Left lung (tissue), 10 donors: ENCODE measurements around the gene ISG20. TPM values are rescaled to one million over a fixed set of nuclear protein-coding genes. Genes with fewer than 3 reads are reported as not detected.

ENCODE experiments used
- ATAC-seq: fragments of 200-7000 bp; cut with Tn5 transposase; one replicate; pipeline ENCODE4 v1.9.1; 2020; ENCODE audit warnings: moderate library complexity
- DNase-seq, 4 donors: peaks; one replicate each; pipeline ENCODE4 v3.0.0-alpha.2; 2013 to 2020
- H3K27ac ChIP-seq, 2 donors: fragments of 200-600 bp; sonication (generic) in 1 of 2; one replicate each; pipeline versions ENCODE4 v1.5.0 to v1.8.0; 2020 to 2021
- H3K27me3 ChIP-seq, 2 donors: fragments of 200-600 bp; sonication (generic) in 1 of 2; one replicate each; pipeline versions ENCODE4 v1.5.0 to v1.8.0; 2020 to 2021
- H3K36me3 ChIP-seq, 2 donors: fragments of 200-600 bp; sonication (generic) in 1 of 2; one replicate each; pipeline versions ENCODE4 v1.5.0 to v1.8.0; 2020 to 2021
- H3K4me1 ChIP-seq, 2 donors: fragments of 200-600 bp; one replicate each; pipeline ENCODE4 v1.8.0; 2021
- H3K4me3 ChIP-seq, 2 donors: fragments of 200-600 bp; sonication (generic) in 1 of 2; one replicate each; pipeline versions ENCODE4 v1.5.0 to v1.8.0; 2020 to 2021; ENCODE audit warnings: mild to moderate bottlenecking in 1 of 2
- H3K9me3 ChIP-seq, 2 donors: fragments of 200-600 bp; sonication (generic) in 1 of 2; one replicate each; pipeline versions ENCODE4 v1.5.0 to v1.8.0; 2020 to 2021
- CTCF ChIP-seq, 2 donors: fragments of 200-600 bp; sonication (generic) in 1 of 2; IDR thresholded peaks; one replicate each; pipeline versions ENCODE4 v1.5.0 to v1.8.0; 2021; ENCODE audit warnings: antibody characterized with exemption in 2 of 2
- intact Hi-C, 2 donors: fragments of 100-400 bp; cut with DNase I; formaldehyde crosslinking; loops; one replicate each; pipeline versions ENCODE4 v1.11.2 to v1.14.2; 2022
- polyA plus RNA-seq, 6 donors: library from polyadenylated mRNA; unstranded; fragments of 120-200 nt; gene quantifications; one replicate each; pipeline ENCODE4 v1.2.1, GENCODE V29; 2013; ENCODE audit not compliant: insufficient read length in 6 of 6
- total RNA-seq, 2 donors: library from RNA; stranded (reverse); fragmentation: NEBNext Ultra II Directional; extraction: Animal tissue kit (Norgen Biotek cat#: 25700); gene quantifications; one replicate each; pipeline ENCODE4 v1.2.1, GENCODE V29; 2021
- donor health status: DM: no; HTN: yes; CAD: no.
- donor health status: DM: no; HTN: no; CAD: no.

The ISG20 gene
- total and polyA plus RNA-seq, 8 donors: 1.00 to 23.6 (median 1.4) TPM

GRCh38 chr15:88696254-88696653 lies 57.4 kb downstream of the ISG20 start:
- intact Hi-C loops: no loop called here
- Histone ChIP-seq H3K4me3 (no peak overlapping the region), H3K27ac (no peak overlapping the region), H3K9me3 (no peaks in the 10 kb centered on the region), H3K4me1 (no peaks in the 10 kb centered on the region), H3K27me3 (peaks cover 0 to 5% of the 10 kb centered on the region in 2 donors), H3K36me3 (no peaks in the 10 kb centered on the region)
- no peak for ATAC-seq
- no peak for TF ChIP-seq CTCF (IDR thresholded peaks at IDR 0.05)
- no peak for DNase-seq

GRCh38 chr15:88697276-88697675 lies 58.5 kb downstream of the ISG20 start:
- Histone ChIP-seq H3K27ac (no peak overlapping the region), H3K27me3 (peaks cover 0 to 5% of the 10 kb centered on the region in 2 donors), H3K4me1 (no peaks in the 10 kb centered on the region), H3K36me3 (no peaks in the 10 kb centered on the region), H3K9me3 (no peaks in the 10 kb centered on the region), H3K4me3 (no peak overlapping the region)
- no peak for TF ChIP-seq CTCF (IDR thresholded peaks at IDR 0.05)
- DNase-seq (no peak), ATAC-seq (no peak)
- intact Hi-C loops: no loop called here

- Histone ChIP-seq H3K4me3 (no peak overlapping the region), H3K4me1 (no peaks in the 10 kb centered on the region), H3K36me3 (no peaks in the 10 kb centered on the region), H3K9me3 (no peaks in the 10 kb centered on the region), H3K27ac (no peak overlapping the region), H3K27me3 (peaks cover 0 to 16% of the 10 kb centered on the region in 2 donors)
- ATAC-seq: no peak
- TF ChIP-seq CTCF (IDR thresholded peaks at IDR 0.05): no peak
- no peak for DNase-seq
- intact Hi-C loops: no loop called here
These were observed 61.0 kb downstream of the ISG20 start for GRCh38 chr15:88699861-88700260.

- H3K9me3 ChIP-seq: no peaks in the 10 kb centered on the region
- no peaks in the 10 kb centered on the region for H3K4me1 ChIP-seq
- H3K27ac ChIP-seq: no peak overlapping the region
- ATAC-seq: no peak
- no peak for TF ChIP-seq CTCF (IDR thresholded peaks at IDR 0.05)
- H3K4me3 ChIP-seq: no peak overlapping the region
- no peaks in the 10 kb centered on the region for H3K36me3 ChIP-seq
- DNase-seq: no peak
- peaks cover 2 to 24% of the 10 kb centered on the region in 2 donors for H3K27me3 ChIP-seq
- intact Hi-C loops: no loop called here
These were observed 61.9 kb downstream of the ISG20 start for GRCh38 chr15:88700716-88701115.

GRCh38 chr15:88701561-88702095 lies 62.8 kb downstream of the ISG20 start:
- DNase-seq (no peak), ATAC-seq (no peak)
- H3K27ac ChIP-seq: no peak overlapping the region
- H3K27me3 ChIP-seq: peaks cover 3 to 33% of the 10 kb centered on the region in 2 donors
- H3K4me3 ChIP-seq: no peak overlapping the region
- H3K36me3 ChIP-seq: no peaks in the 10 kb centered on the region
- no peaks in the 10 kb centered on the region for H3K9me3 ChIP-seq
- intact Hi-C loops: no loop called here
- no peak for TF ChIP-seq CTCF (IDR thresholded peaks at IDR 0.05)
- H3K4me1 ChIP-seq: no peaks in the 10 kb centered on the region
